Smooth muscle cell (in vitro differentiated cells): Measurements from ENCODE around the gene MRPL27. TPM values are rescaled to one million over a fixed set of nuclear protein-coding genes. Genes with fewer than 3 reads are reported as not detected.

Experiments used
- DNase-seq: peaks from one replicate; lab custom pipeline; 2025; ENCODE audit not compliant: unreplicated experiment; lab: John Stamatoyannopoulos, UW
- H2AFZ ChIP-seq: fragments of 200-600 bp; sonication (generic); 2 replicates; pipeline ENCODE4 v1.6.0; 2016; ENCODE audit warnings: antibody characterized with exemption, low read depth, mild to moderate bottlenecking
- H3F3A ChIP-seq: fragments of 200-600 bp; sonication (generic); 2 replicates; pipeline ENCODE4 v1.6.0; 2017; ENCODE audit warnings: antibody characterized with exemption, low read depth
- H3K27ac ChIP-seq: fragments of 200-600 bp; sonication (generic); 2 replicates; pipeline ENCODE4 v1.5.1; 2016; ENCODE audit warnings: low read depth, mild to moderate bottlenecking
- H3K27me3 ChIP-seq: fragments of 200-600 bp; sonication (generic); 2 replicates; pipeline ENCODE4 v1.6.1; 2016; ENCODE audit warnings: low read depth, mild to moderate bottlenecking
- H3K36me3 ChIP-seq: fragments of 200-600 bp; sonication (generic); 2 replicates; pipeline ENCODE4 v1.5.1; 2016; ENCODE audit warnings: low read depth
- H3K4me1 ChIP-seq: fragments of 200-600 bp; sonication (generic); 2 replicates; pipeline ENCODE4 v1.5.1; 2016; ENCODE audit warnings: low read depth
- H3K4me2 ChIP-seq: fragments of 200-600 bp; sonication (generic); 2 replicates; pipeline ENCODE4 v1.6.0; 2016; ENCODE audit warnings: mild to moderate bottlenecking
- H3K4me3 ChIP-seq: fragments of 200-600 bp; sonication (generic); 2 replicates; pipeline ENCODE4 v1.5.1; 2016; ENCODE audit warnings: mild to moderate bottlenecking
- H3K79me2 ChIP-seq: fragments of 200-600 bp; sonication (generic); 2 replicates; pipeline ENCODE4 v1.6.0; 2016; ENCODE audit warnings: low read depth, mild to moderate bottlenecking
- H3K9ac ChIP-seq: fragments of 200-600 bp; sonication (generic); 2 replicates; pipeline ENCODE4 v1.6.0; 2016; ENCODE audit warnings: low read depth
- H3K9me3 ChIP-seq: fragments of 200-600 bp; sonication (generic); replicated peaks from 2 replicates; pipeline ENCODE4 v1.5.1; 2016; ENCODE audit warnings: low read depth
- H4K20me1 ChIP-seq: fragments of 200-600 bp; sonication (generic); 2 replicates; pipeline ENCODE4 v1.6.0; 2016; ENCODE audit warnings: low read depth
- WGBS: methylation state at CpG from one replicate; pipeline ENCODE4 v1.1.7; 2016; ENCODE audit warnings: low lambda C conversion rate; 5-methylcytosine and 5-hydroxymethylcytosine counted together
- polyA plus RNA-seq: library from polyadenylated mRNA; unstranded; fragments of >200 nt; fragmentation: Nextera tagmentation; extraction: Ambion mirVana; gene quantifications from 2 replicates; pipeline ENCODE4 v1.2.1, GENCODE V29; 2016
- total RNA-seq: library from RNA; depleted of rRNA; stranded (reverse); fragments of >200 nt; gene quantifications from 2 replicates; pipeline ENCODE4 v1.2.3, GENCODE V29; 2014
- TF ChIP-seq, protein P1 (sequence below): fragments of 200-600 bp; sonication (generic); IDR thresholded peaks from 2 replicates; pipeline ENCODE4 v1.5.1; 2017; ENCODE audit warnings: borderline replicate concordance, mild to moderate bottlenecking, antibody characterized with exemption; ENCODE audit not compliant: insufficient read depth, poor library complexity, severe bottlenecking

The MRPL27 gene
- total and polyA plus RNA-seq, 2 experiments from 2014 or later, result 62.8 to 138 TPM

DNA sequence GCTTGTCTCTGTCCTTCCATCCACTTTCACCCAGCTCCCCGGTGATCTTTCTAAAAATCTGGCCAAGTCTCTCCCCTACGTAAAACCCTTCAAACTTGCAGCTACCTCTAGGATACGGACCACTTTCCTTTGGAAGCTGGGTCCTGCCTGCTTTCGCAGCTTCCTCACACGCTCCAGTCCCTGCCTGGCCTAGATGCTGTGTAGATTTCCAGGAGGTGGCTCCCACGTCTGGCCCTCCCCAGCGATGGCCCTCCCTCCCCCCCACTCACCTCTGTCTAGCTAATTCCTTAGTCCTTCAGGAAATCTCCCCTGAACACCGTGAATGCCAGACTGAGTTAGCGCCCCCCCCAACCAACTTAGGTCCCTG lies 24.9 kb upstream of the MRPL27 start:
- no peak overlapping the region for H3K27ac ChIP-seq
- peak overlapping the region; percentile 94 for H3K4me2 ChIP-seq
- no peaks in the 10 kb centered on the region for H3K9me3 ChIP-seq
- H3K4me1 ChIP-seq, result no peaks in the 10 kb centered on the region
- TF ChIP-seq, protein P1, sequence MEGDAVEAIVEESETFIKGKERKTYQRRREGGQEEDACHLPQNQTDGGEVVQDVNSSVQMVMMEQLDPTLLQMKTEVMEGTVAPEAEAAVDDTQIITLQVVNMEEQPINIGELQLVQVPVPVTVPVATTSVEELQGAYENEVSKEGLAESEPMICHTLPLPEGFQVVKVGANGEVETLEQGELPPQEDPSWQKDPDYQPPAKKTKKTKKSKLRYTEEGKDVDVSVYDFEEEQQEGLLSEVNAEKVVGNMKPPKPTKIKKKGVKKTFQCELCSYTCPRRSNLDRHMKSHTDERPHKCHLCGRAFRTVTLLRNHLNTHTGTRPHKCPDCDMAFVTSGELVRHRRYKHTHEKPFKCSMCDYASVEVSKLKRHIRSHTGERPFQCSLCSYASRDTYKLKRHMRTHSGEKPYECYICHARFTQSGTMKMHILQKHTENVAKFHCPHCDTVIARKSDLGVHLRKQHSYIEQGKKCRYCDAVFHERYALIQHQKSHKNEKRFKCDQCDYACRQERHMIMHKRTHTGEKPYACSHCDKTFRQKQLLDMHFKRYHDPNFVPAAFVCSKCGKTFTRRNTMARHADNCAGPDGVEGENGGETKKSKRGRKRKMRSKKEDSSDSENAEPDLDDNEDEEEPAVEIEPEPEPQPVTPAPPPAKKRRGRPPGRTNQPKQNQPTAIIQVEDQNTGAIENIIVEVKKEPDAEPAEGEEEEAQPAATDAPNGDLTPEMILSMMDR, result no peak
- H2AFZ ChIP-seq, result peak overlapping the region; percentile 70
- peak overlapping the region; percentile 90 for H3K4me3 ChIP-seq
- peaks cover 38% of the 10 kb centered on the region for H4K20me1 ChIP-seq
- H3K9ac ChIP-seq, result no peak overlapping the region
- no peaks in the 10 kb centered on the region for H3F3A ChIP-seq
- H3K36me3 ChIP-seq, result peaks cover 10% of the 10 kb centered on the region
- peaks cover 44% of the 10 kb centered on the region for H3K79me2 ChIP-seq
- no peaks in the 10 kb centered on the region for H3K27me3 ChIP-seq
- no peak for DNase-seq
- WGBS, result 67% methylated on average over 9 of the region's 9 CpGs

DNA sequence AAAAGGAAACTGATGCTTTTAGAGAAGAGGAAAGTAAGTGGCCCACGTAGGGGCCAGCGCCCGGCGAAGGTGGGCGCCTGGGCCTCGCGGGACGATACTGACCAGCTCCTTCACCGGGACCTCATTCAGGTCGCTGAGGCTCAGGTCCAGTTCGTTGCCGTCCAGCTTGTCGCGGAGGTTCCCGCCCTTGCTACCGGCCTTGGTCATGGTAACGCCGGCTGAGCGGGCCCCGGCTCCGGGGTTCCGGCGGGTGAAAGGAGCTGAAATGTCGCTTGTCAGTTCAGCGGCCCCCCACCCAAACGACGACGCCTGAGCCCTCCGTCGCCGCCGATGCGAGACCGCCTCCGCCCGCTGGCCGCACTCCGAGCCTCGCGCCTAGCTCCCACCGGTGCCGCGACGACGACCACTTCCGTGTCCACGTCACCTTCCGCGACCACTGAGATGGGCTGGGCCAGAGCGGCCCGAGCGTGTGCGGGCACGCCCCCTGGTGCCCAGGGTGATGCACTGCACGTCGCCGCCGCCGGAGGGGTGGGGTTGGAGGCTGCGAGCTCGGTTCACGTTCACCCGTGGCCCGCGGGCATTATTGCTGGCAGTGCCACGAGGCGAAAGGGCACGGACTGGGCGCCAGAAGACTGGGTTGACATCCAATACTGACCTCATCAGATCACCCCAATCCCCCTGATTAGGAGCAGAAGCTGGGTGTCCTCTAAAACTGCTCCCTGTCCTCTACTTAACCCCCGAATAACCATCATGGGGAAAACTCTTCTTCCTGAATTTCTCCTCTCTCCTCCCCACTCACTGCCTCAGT lies 24.3 kb upstream of the MRPL27 start, which contains the start of gene LRRC59:
Gene LRRC59 (minus strand): TSS at position 413 of the 808 bp plus-strand sequence. CDS start 206 bp downstream, at position 207.
- TF ChIP-seq, protein P1, result peak; percentile 96
- Histone ChIP-seq H4K20me1 (peaks cover 44% of the 10 kb centered on the region), H3K4me2 (peak within 1 kb of the TSS; percentile 94), H2AFZ (peak within 1 kb of the TSS; percentile 70), H3K4me3 (peak within 1 kb of the TSS; percentile 90), H3K36me3 (peaks cover 10% of the 10 kb centered on the region), H3K27me3 (no peaks in the 10 kb centered on the region), H3K79me2 (peaks cover 44% of the 10 kb centered on the region), H3F3A (no peaks in the 10 kb centered on the region), H3K9ac (peak within 1 kb of the TSS; percentile 98), H3K4me1 (no peaks in the 10 kb centered on the region), H3K9me3 (no peaks in the 10 kb centered on the region), H3K27ac (peak within 1 kb of the TSS; percentile 86)
- 2% methylated on average over 69 of the region's 70 CpGs for WGBS
- DNase-seq, result peak; percentile 80

DNA sequence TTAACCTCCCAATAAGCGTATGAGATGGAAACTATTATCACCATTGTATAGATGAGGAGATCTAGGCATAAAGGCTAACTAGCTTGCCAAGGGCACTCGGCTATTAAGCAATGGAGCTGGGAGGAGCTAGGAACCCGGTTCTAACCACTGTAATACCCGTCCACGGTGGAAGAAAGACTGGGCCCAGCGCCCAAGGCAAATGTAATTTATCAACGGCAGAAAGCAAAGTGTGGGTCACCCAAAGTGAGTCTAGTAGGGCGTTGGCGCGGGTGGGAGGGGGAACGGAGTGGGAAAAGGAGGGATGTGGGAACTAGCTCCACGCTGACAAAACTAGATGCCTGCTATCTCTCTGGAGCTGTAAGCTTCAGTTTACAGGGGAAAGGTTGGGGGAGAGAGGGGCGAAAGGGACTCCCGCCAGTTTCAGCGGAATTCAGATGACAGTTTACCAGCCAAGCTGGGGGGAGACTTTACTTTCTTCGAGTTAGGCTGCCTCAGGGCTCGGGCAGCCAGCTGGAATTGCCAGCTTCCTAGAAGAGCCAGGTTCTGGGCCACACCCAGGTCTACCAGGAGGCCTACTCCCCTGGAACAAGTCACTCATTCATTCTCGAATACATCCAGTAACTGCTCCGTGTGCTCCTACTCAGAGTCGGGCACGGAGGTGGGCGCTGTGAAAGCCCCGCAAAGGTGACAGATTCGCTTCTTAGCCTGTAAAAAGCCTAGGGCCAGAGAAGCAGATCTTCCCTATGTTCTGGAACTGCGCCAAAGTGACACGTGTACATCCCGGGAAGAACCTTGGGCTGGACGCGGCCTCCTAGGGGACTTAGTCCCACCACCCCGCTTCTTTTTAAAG lies 23.5 kb upstream of the MRPL27 start:
- no peaks in the 10 kb centered on the region for H3K27me3 ChIP-seq
- H3K4me2 ChIP-seq, result peak overlapping the region; percentile 94
- TF ChIP-seq, protein P1, result no peak
- H4K20me1 ChIP-seq, result peaks cover 52% of the 10 kb centered on the region
- DNase-seq, result peak; percentile 24
- peak overlapping the region; percentile 90 for H3K4me3 ChIP-seq
- 4% methylated on average over 30 of the region's 30 CpGs for WGBS
- H3K9ac ChIP-seq, result peak overlapping the region; percentile 98
- no peaks in the 10 kb centered on the region for H3F3A ChIP-seq
- H2AFZ ChIP-seq, result no peak overlapping the region
- H3K9me3 ChIP-seq, result no peaks in the 10 kb centered on the region
- H3K36me3 ChIP-seq, result peaks cover 10% of the 10 kb centered on the region
- H3K79me2 ChIP-seq, result peaks cover 46% of the 10 kb centered on the region
- H3K27ac ChIP-seq, result peak overlapping the region; percentile 86
- H3K4me1 ChIP-seq, result no peaks in the 10 kb centered on the region
